ENCODE measurements around the gene SH3D19. TPM values are rescaled to one million over a fixed set of nuclear protein-coding genes. Genes with fewer than 3 reads are reported as not detected.
"Not testable (repeated sequence)": the region's sequence is repeated elsewhere in the genome, so short reads cannot be mapped to it uniquely, and the experiment has no call there.

The SH3D19 gene
- total RNA-seq, 2 experiments from 2014 or later, result not detected

DNA sequence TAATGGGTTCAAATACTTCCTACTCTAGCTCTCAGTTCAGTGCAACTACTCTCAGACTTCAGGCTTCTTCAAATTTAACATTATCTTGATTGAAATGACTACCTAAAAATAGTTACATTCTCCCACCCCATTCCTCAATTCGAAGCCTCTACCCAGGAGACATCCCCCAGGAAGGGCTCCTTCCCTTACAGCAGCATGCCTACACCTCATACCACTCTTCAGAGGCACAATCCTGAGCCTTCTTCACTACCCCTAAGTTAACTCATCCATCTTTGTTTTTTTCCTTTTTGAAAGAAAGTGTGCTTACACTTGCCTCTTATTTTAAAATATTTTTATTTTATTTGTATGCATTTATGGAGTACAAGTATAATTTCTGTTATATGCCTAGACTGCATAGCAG lies 65.7 kb downstream of the SH3D19 start:
- Mint-ChIP-seq H3K4me3 (no peak overlapping the region), H3K27me3 (ENCODE audit: low read depth) (peaks cover 5% of the 10 kb centered on the region), H3K36me3 (ENCODE audit: low read depth) (no peaks in the 10 kb centered on the region), H3K9me3 (ENCODE audit: insufficient read depth) (no peaks in the 10 kb centered on the region), H3K4me1 (ENCODE audit: low read depth) (no peaks in the 10 kb centered on the region), H3K27ac (no peak overlapping the region)
- ATAC-seq (no peak), DNase-seq (no peak)
- CTCF ChIA-PET, result no interaction called here
- POLR2A ChIA-PET, result no interaction called here

DNA sequence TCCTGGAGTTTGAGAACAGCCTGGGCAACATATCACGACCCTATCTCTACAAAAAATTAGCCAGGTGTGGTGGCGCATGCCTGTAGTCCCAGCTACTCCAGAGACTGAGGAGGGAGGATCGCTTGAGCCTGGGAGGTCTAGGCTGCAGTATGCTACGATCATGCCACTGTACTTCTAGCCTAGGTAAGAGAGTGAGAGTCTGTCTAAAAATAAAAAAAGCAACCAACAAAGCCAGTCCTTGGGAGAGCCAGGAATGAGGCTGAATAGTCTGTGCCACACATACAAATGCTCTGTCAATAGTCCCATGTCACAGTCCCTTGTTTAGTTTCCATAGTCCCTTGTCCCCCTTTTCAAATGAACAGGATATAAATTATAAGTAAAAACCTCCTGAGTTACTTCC lies 67.7 kb downstream of the SH3D19 start:
- ChIA-PET CTCF (no interaction called here), POLR2A (no interaction called here)
- DNase-seq, result no peak
- Mint-ChIP-seq H3K9me3 (ENCODE audit: insufficient read depth) (no peaks in the 10 kb centered on the region), H3K36me3 (ENCODE audit: low read depth) (no peaks in the 10 kb centered on the region), H3K27me3 (ENCODE audit: low read depth) (peaks cover 5% of the 10 kb centered on the region), H3K4me1 (ENCODE audit: low read depth) (no peaks in the 10 kb centered on the region), H3K27ac (no peak overlapping the region), H3K4me3 (no peak overlapping the region)
- no peak for ATAC-seq

DNA sequence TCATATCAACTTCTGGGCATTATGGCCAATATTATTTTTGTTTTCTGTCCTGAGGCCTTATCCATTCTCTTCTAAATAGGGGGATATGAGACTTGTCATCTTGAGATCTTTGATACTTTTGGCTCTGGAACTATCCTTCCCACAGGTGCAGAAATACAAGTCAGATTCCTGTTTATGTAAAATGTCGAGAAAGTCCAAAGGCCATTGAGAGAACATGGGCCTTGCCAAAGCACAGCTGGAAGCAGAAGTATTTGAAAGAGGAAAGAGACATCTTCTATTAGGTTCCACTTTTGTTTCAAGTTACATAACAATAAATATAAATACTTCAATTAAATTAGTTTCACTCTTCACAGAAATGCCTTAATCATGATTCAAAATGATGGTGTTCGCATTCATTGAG lies 69.3 kb downstream of the SH3D19 start:
- DNase-seq (no peak), ATAC-seq (no peak)
- Mint-ChIP-seq H3K4me3 (no peak overlapping the region), H3K27ac (no peak overlapping the region), H3K36me3 (ENCODE audit: low read depth) (no peaks in the 10 kb centered on the region), H3K4me1 (ENCODE audit: low read depth) (no peaks in the 10 kb centered on the region), H3K27me3 (ENCODE audit: low read depth) (peaks cover 3% of the 10 kb centered on the region), H3K9me3 (ENCODE audit: insufficient read depth) (no peaks in the 10 kb centered on the region)
- CTCF ChIA-PET, result no interaction called here
- POLR2A ChIA-PET, result no interaction called here

GRCh38 chr4:151255680-151256079 lies 69.7 kb downstream of the SH3D19 start:
- H3K36me3 Mint-ChIP-seq (ENCODE audit: low read depth); CTCF ChIA-PET; H3K9me3 Mint-ChIP-seq (ENCODE audit: insufficient read depth); H3K27me3 Mint-ChIP-seq (ENCODE audit: low read depth); POLR2A ChIA-PET; H3K4me1 Mint-ChIP-seq (ENCODE audit: low read depth); DNase-seq; H3K4me3 Mint-ChIP-seq; H3K27ac Mint-ChIP-seq; ATAC-seq: not testable (repeated sequence)

GRCh38 chr4:151255226-151255625 lies 70.2 kb downstream of the SH3D19 start:
- ATAC-seq; H3K27me3 Mint-ChIP-seq (ENCODE audit: low read depth); H3K36me3 Mint-ChIP-seq (ENCODE audit: low read depth); H3K27ac Mint-ChIP-seq; POLR2A ChIA-PET; H3K4me3 Mint-ChIP-seq; H3K9me3 Mint-ChIP-seq (ENCODE audit: insufficient read depth); CTCF ChIA-PET; H3K4me1 Mint-ChIP-seq (ENCODE audit: low read depth); DNase-seq: not testable (repeated sequence)

DNA sequence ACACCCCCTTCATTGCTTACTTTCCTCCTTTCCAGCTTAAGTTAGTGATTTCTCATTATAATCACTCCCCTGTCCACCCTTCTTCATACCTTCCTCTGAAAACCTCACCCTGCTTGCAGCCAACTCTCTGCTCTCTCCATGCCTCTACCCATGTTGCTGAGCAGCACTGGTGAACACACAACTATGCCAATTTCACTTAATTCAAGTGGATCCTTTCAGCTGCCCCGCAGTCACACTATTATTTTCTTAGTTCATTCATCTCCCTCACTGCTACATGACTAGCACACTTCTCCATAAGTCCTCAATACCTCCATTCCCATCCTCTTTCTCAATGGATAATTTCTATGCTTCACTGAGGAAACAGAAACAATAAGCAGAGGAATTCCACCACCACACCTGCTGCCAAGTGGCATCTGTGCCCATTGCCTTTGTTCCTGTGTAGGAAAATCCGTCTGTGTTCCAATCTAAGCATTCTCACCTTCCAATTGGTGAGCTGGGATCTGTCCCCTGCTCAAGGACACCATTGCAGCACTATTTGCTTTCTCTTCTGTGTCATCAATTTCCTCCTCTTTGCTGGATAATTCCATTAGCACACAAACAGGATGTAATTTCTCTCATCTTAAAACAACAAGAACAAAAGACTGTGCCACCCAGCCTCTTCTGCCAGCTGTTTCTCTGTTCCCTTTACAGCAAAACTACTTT lies 73.7 kb downstream of the SH3D19 start:
- CTCF ChIA-PET, result no interaction called here
- no peaks in the 10 kb centered on the region for H3K9me3 Mint-ChIP-seq (ENCODE audit: insufficient read depth)
- no peak for ATAC-seq
- H3K4me3 Mint-ChIP-seq, result no peak overlapping the region
- H3K4me1 Mint-ChIP-seq (ENCODE audit: low read depth), result no peaks in the 10 kb centered on the region
- peaks cover 3% of the 10 kb centered on the region for H3K27me3 Mint-ChIP-seq (ENCODE audit: low read depth)
- no peaks in the 10 kb centered on the region for H3K36me3 Mint-ChIP-seq (ENCODE audit: low read depth)
- no peak for DNase-seq
- H3K27ac Mint-ChIP-seq, result no peak overlapping the region
- POLR2A ChIA-PET, result no interaction called here

DNA sequence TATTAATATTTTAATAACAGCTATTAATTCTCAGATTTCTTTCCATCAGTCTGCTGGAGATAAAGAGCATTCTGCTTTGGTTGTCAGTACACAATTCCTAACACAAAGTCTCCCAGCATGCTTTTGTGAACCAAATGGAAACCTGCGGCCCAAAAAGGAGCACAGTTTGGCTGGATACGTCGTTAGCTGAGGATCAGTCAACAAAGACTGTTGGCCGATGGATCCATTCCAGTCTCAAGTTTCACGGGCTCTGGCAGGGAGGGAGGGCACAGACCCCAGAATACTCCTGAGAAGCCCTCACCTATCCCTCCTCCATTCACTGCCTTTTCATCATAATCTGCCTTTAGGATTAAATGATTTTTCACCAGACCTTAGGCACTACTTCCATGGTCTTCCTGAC lies 74.7 kb downstream of the SH3D19 start:
- no peaks in the 10 kb centered on the region for H3K36me3 Mint-ChIP-seq (ENCODE audit: low read depth)
- ChIA-PET CTCF (no interaction called here), POLR2A (no interaction called here)
- no peak overlapping the region for H3K4me3 Mint-ChIP-seq
- H3K27ac Mint-ChIP-seq, result no peak overlapping the region
- no peaks in the 10 kb centered on the region for H3K9me3 Mint-ChIP-seq (ENCODE audit: insufficient read depth)
- no peak for DNase-seq
- H3K27me3 Mint-ChIP-seq (ENCODE audit: low read depth), result peaks cover 3% of the 10 kb centered on the region
- no peaks in the 10 kb centered on the region for H3K4me1 Mint-ChIP-seq (ENCODE audit: low read depth)
- no peak for ATAC-seq

DNA sequence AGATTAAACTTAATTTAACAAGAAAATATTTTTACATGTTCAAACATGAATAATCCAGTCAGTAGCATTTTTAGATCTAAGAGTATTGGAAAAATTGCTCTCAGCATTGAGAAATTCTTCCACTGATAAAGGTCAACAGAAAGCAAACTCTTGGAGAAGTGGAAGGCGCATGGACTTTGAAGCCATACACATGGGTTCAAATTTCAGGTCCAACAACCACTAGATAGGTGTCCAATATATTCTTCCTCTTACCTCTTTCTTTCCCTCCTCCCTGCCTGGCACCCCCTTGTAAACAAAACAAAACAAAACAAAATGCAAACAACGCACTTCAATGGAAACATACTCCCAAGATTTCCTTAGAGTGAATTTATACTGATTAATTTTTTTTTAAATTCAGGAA lies 76.9 kb downstream of the SH3D19 start:
- POLR2A ChIA-PET, result no interaction called here
- Mint-ChIP-seq H3K27me3 (ENCODE audit: low read depth) (peaks cover 3% of the 10 kb centered on the region), H3K4me1 (ENCODE audit: low read depth) (no peaks in the 10 kb centered on the region), H3K4me3 (no peak overlapping the region), H3K9me3 (ENCODE audit: insufficient read depth) (no peaks in the 10 kb centered on the region), H3K36me3 (ENCODE audit: low read depth) (no peaks in the 10 kb centered on the region), H3K27ac (no peak overlapping the region)
- ATAC-seq (no peak), DNase-seq (no peak)
- CTCF ChIA-PET, result no interaction called here

- H3K9me3 Mint-ChIP-seq (ENCODE audit: insufficient read depth), result no peaks in the 10 kb centered on the region
- H3K27me3 Mint-ChIP-seq (ENCODE audit: low read depth), result peaks cover 3% of the 10 kb centered on the region
- DNase-seq, result no peak
- CTCF ChIA-PET, result no interaction called here
- no peaks in the 10 kb centered on the region for H3K36me3 Mint-ChIP-seq (ENCODE audit: low read depth)
- no peaks in the 10 kb centered on the region for H3K4me1 Mint-ChIP-seq (ENCODE audit: low read depth)
- POLR2A ChIA-PET, result interaction anchor here (0.6 kb wide), 1 partner anchor 142 kb away, joined by 3 read pairs; no protein-coding TSS in a partner anchor
- no peak overlapping the region for H3K4me3 Mint-ChIP-seq
- H3K27ac Mint-ChIP-seq, result no peak overlapping the region
- ATAC-seq, result no peak
Observed at GRCh38 chr4:151247395-151247794, 78.0 kb downstream of the SH3D19 start.

- DNase-seq (no peak), ATAC-seq (no peak)
- peaks cover 5% of the 10 kb centered on the region for H3K27me3 Mint-ChIP-seq (ENCODE audit: low read depth)
- no peaks in the 10 kb centered on the region for H3K36me3 Mint-ChIP-seq (ENCODE audit: low read depth)
- no peak overlapping the region for H3K27ac Mint-ChIP-seq
- CTCF ChIA-PET, result no interaction called here
- H3K9me3 Mint-ChIP-seq (ENCODE audit: insufficient read depth), result no peaks in the 10 kb centered on the region
- POLR2A ChIA-PET, result no interaction called here
- no peaks in the 10 kb centered on the region for H3K4me1 Mint-ChIP-seq (ENCODE audit: low read depth)
- H3K4me3 Mint-ChIP-seq, result no peak overlapping the region
Observed at GRCh38 chr4:151246742-151247141, 78.7 kb downstream of the SH3D19 start.

DNA sequence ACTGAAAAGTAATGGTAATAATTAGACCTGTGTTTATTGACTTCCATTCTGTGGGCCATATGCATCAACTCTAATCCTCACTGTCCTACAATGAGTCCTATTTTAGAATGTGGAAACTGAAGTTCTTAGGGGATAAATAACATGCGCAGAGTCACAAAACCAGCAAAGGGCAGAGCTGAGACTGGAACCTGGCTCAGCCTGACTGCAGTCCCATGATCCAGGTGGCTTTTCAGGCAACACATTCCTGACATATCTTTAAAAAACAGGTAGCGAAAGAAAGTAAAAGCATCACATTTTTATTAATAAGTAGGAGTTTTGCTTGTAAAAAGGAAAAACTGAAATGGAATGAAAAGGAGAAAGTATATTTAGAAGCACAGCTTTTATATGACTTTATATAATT lies 83.1 kb downstream of the SH3D19 start:
- H3K36me3 Mint-ChIP-seq (ENCODE audit: low read depth), result no peaks in the 10 kb centered on the region
- POLR2A ChIA-PET, result no interaction called here
- DNase-seq (no peak), ATAC-seq (no peak)
- no peaks in the 10 kb centered on the region for H3K4me1 Mint-ChIP-seq (ENCODE audit: low read depth)
- H3K27me3 Mint-ChIP-seq (ENCODE audit: low read depth), result peaks cover 8% of the 10 kb centered on the region
- no peak overlapping the region for H3K27ac Mint-ChIP-seq
- no peaks in the 10 kb centered on the region for H3K9me3 Mint-ChIP-seq (ENCODE audit: insufficient read depth)
- CTCF ChIA-PET, result no interaction called here
- no peak overlapping the region for H3K4me3 Mint-ChIP-seq

GRCh38 chr4:151239608-151240007 lies 85.8 kb downstream of the SH3D19 start:
- Mint-ChIP-seq H3K4me3 (no peak overlapping the region), H3K36me3 (ENCODE audit: low read depth) (no peaks in the 10 kb centered on the region), H3K4me1 (ENCODE audit: low read depth) (no peaks in the 10 kb centered on the region), H3K27me3 (ENCODE audit: low read depth) (peaks cover 8% of the 10 kb centered on the region), H3K9me3 (ENCODE audit: insufficient read depth) (no peaks in the 10 kb centered on the region), H3K27ac (no peak overlapping the region)
- DNase-seq (no peak), ATAC-seq (no peak)
- ChIA-PET POLR2A (no interaction called here), CTCF (interaction anchor here (1.6 kb wide), 1 partner anchor 13 kb away, joined by 4 read pairs; no protein-coding TSS in a partner anchor)

- peaks cover 8% of the 10 kb centered on the region for H3K27me3 Mint-ChIP-seq (ENCODE audit: low read depth)
- H3K36me3 Mint-ChIP-seq (ENCODE audit: low read depth), result no peaks in the 10 kb centered on the region
- ATAC-seq, result no peak
- POLR2A ChIA-PET, result no interaction called here
- no peak overlapping the region for H3K27ac Mint-ChIP-seq
- no peak overlapping the region for H3K4me3 Mint-ChIP-seq
- H3K9me3 Mint-ChIP-seq (ENCODE audit: insufficient read depth), result no peaks in the 10 kb centered on the region
- DNase-seq, result no peak
- CTCF ChIA-PET, result interaction anchor here (1.6 kb wide), 1 partner anchor 12 kb away, joined by 4 read pairs; no protein-coding TSS in a partner anchor
- H3K4me1 Mint-ChIP-seq (ENCODE audit: low read depth), result no peaks in the 10 kb centered on the region
Observed at GRCh38 chr4:151238477-151238876, 86.9 kb downstream of the SH3D19 start.

Measured in activated CD8-positive, alpha-beta T cell treated with anti-CD3 and anti-CD28 coated beads, Interleukin-2, amount 10 ng/mL, durations not matched to agents 7 days and 5 days (primary cell).